ENCODE data around the gene BCL2L11. TPM values are rescaled to one million over a fixed set of nuclear protein-coding genes. Genes with fewer than 3 reads are reported as not detected.
"Not testable (repeated sequence)": the region's sequence is repeated elsewhere in the genome, so short reads cannot be mapped to it uniquely, and the experiment has no call there.

BCL2L11 gene, protein sequence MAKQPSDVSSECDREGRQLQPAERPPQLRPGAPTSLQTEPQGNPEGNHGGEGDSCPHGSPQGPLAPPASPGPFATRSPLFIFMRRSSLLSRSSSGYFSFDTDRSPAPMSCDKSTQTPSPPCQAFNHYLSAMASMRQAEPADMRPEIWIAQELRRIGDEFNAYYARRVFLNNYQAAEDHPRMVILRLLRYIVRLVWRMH
- 10 to 100 TPM in 2 of 4 donors, 1 to 10 TPM in 2; 4.8 to 18.8 (median 13.7) TPM for total RNA-seq

DNA sequence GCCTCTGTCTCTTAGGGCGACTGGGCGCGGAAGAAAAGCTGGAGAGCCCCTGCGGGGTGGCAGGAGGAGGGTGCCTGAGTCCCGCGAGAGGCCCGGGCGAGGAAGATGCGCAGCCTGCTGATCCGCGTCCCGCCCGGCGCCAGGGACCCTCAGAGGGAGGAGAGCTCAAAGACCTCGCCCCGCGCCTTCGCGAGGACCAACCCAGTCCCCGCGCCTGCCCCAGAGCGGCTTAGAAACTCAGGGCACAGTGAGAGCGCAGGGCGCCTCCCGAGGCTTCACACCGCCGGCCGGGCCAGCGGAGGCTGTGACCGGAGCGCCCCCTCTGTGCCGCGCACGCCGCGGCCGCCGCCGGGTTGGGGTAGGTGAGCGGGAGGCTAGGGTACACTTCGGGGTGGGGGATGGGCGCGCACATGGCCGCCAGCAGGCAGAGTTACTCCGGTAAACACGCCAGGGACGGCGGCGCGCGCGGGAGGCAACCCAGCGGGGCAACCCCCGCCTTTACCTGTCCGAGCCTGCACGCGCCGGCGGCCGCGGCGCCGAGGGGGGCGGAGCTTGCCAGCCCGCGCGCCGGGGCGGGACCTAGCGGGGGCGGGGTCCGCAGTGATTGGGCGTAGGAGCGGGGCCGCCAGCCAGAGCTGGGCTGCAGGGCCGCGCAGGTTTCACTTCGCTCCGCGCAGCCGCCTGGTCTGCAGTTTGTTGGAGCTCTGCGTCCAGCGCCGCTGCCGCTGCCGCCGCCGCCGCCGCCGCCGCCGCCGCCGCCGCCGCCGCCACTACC lies at the start of gene BCL2L11:
Gene BCL2L11, plus strand, starts transcription at position 662 of the 775 bp plus-strand sequence. CDS start 2,832 bp downstream, outside the sequence.
- H3K27me3 ChIP-seq, result peaks cover 0 to 5% (median 0%) of the 10 kb centered on the region in 3 donors
- peak within 1 kb of the TSS; percentile 91 to 99 (median 94) for H3K27ac ChIP-seq
- H3K4me3 ChIP-seq, result peak within 1 kb of the TSS; percentile 81 to 98 (median 82)
- H3K36me3 ChIP-seq, result peaks cover 0 to 17% of the 10 kb centered on the region in 2 donors
- in situ Hi-C loops (cut with MboI; ENCODE audit: low sequenced_read_pairs in 4 of 4), result loop anchor here in 3 of 4 donors (25.0 kb wide), 2 partner anchors 567 to 592 kb away; no protein-coding TSS in a partner anchor
- TF ChIP-seq, protein P1, sequence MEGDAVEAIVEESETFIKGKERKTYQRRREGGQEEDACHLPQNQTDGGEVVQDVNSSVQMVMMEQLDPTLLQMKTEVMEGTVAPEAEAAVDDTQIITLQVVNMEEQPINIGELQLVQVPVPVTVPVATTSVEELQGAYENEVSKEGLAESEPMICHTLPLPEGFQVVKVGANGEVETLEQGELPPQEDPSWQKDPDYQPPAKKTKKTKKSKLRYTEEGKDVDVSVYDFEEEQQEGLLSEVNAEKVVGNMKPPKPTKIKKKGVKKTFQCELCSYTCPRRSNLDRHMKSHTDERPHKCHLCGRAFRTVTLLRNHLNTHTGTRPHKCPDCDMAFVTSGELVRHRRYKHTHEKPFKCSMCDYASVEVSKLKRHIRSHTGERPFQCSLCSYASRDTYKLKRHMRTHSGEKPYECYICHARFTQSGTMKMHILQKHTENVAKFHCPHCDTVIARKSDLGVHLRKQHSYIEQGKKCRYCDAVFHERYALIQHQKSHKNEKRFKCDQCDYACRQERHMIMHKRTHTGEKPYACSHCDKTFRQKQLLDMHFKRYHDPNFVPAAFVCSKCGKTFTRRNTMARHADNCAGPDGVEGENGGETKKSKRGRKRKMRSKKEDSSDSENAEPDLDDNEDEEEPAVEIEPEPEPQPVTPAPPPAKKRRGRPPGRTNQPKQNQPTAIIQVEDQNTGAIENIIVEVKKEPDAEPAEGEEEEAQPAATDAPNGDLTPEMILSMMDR (IDR thresholded peaks at IDR 0.05 in 4 of 5, conservative IDR thresholded peaks at IDR 0.05 in 1 of 5), result no peak
- TF ChIP-seq POLR2A (IDR thresholded peaks at IDR 0.05), result peak; percentile 97 to 99
- no peaks in the 10 kb centered on the region for H3K9me3 ChIP-seq
- peaks cover 26 to 35% of the 10 kb centered on the region in 2 donors for H3K4me1 ChIP-seq
- ATAC-seq (peak; percentile 54 to 59), DNase-seq (peak; percentile 85 to 93)
- intact Hi-C loops (cut with DNase I; ENCODE audit: low total_unique reads), result loop anchor here (1.0 to 10.0 kb wide), 4 partner anchors 19 to 584 kb away; no protein-coding TSS in a partner anchor

DNA sequence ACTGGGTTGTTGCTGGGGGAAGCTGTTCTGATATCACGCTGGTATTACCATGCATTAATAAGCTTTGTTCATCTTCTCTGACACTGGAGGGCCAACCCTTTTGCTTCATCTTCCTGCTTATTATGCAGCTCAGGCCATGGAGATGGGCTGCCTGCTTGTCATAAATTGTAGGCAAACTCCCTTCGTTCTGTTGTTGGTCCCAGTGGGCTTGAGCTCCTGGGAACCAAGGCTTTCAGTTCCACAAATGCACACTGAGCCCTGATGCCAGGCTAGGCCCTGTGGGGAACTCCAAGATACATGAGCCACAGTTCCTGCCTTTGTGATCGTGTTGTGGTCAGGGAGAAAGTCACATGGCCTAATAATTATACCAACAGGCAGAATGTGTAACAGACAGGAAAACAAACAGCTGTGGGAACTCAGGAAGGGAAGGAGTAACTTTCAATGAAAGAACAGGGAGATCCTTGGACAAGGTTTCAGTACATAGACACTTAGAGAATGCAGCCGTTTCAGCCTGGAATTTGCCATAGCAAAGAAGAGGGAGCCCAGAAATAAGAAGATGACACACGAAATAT lies 49.0 kb upstream of the BCL2L11 start:
- ATAC-seq (peak; percentile 55 to 76), DNase-seq (no peak)
- TF ChIP-seq, protein P1 (IDR thresholded peaks at IDR 0.05 in 4 of 5, conservative IDR thresholded peaks at IDR 0.05 in 1 of 5), result no peak
- no peak for TF ChIP-seq POLR2A (IDR thresholded peaks at IDR 0.05)
- Histone ChIP-seq H3K4me3 (no peak overlapping the region), H3K4me1 (peaks cover 0 to 5% of the 10 kb centered on the region in 2 donors), H3K27me3 (no peaks in the 10 kb centered on the region), H3K9me3 (peaks cover 0 to 11% (median 0%) of the 10 kb centered on the region in 3 donors), H3K36me3 (no peaks in the 10 kb centered on the region), H3K27ac (peak overlapping the region in 3 of 4 donors; percentile 3 to 34 (median 33))
- intact Hi-C loops (cut with DNase I; ENCODE audit: low total_unique reads), result no loop called here
- in situ Hi-C loops (cut with MboI; ENCODE audit: low sequenced_read_pairs in 4 of 4), result no loop called here

DNA sequence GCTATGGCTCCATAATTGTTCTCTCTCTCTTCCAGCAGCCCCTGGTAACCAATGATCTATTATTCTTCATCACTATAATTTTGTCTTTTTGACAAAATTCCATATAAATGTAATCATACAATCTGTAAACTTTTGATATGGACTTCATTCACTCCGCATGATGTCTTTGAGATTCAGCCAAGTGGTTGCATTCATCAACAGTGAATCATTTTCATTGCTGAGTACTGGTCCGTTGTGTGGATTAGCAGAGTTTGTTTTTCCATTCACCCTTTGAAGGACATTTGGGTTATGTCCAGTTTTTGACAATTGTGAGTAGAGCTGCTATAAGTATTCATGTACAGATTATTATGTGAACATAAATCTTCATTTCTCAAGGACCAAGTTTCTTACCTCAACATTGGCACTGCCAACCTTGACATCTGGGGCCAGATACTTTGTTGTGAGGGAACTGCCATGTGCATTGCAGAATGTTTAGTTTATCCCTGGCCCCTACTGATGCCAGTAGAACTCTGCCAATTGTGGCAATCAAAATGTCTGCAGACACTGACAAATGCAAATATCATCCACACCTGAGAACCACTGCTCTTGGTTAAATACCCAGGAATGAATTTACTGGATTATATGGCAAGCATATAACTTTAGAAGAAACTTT lies 48.4 kb upstream of the BCL2L11 start:
- peak overlapping the region in 2 of 4 donors; percentile 33 to 34 for H3K27ac ChIP-seq
- peak; percentile 41 to 45 for ATAC-seq
- H3K36me3 ChIP-seq, result no peaks in the 10 kb centered on the region
- H3K27me3 ChIP-seq, result no peaks in the 10 kb centered on the region
- H3K9me3 ChIP-seq, result peaks cover 0 to 11% (median 0%) of the 10 kb centered on the region in 3 donors
- TF ChIP-seq, protein P1 (IDR thresholded peaks at IDR 0.05 in 4 of 5, conservative IDR thresholded peaks at IDR 0.05 in 1 of 5), result no peak
- TF ChIP-seq POLR2A (IDR thresholded peaks at IDR 0.05), result no peak
- H3K4me3 ChIP-seq, result no peak overlapping the region
- in situ Hi-C loops (cut with MboI; ENCODE audit: low sequenced_read_pairs in 4 of 4) (no loop called here), intact Hi-C loops (cut with DNase I; ENCODE audit: low total_unique reads) (no loop called here)
- DNase-seq, result no peak
- H3K4me1 ChIP-seq, result peaks cover 0 to 5% of the 10 kb centered on the region in 2 donors

DNA sequence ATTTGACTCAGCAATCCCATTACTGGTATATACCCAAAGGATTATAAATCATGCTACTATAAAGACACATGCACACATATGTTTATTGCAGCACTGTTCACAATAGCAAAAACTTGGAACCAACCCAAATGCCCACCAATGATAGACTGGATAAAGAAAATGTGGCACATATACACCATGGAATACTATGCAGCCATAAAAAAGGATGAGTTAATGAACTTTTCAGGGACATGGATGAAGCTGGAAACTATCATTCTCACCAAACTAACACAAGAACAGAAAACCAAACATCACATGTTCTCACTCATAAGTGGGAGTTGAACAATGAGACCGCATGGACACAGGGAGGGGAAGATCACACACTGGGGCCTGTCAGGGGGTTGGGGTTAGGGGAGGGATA lies 38.1 kb upstream of the BCL2L11 start:
- H3K9me3 ChIP-seq; H3K36me3 ChIP-seq; intact Hi-C loops (cut with DNase I; ENCODE audit: low total_unique reads); in situ Hi-C loops (cut with MboI; ENCODE audit: low sequenced_read_pairs in 4 of 4); H3K4me1 ChIP-seq; H3K27me3 ChIP-seq; DNase-seq; H3K4me3 ChIP-seq; ATAC-seq; H3K27ac ChIP-seq: not testable (repeated sequence)

All from gastrocnemius medialis (tissue), 4 donors.